SH-SY5Y (cell line): ENCODE results near the gene ILK.

ENCODE experiments used
- GATA2 ChIP-seq: IDR thresholded peaks from 2 replicates; pipeline ENCODE4 v1.6.1; 2011; ENCODE audit warnings: mild to moderate bottlenecking, low read depth, low read length
- GATA3 ChIP-seq: IDR thresholded peaks from 2 replicates; pipeline ENCODE4 v1.6.1; 2011; ENCODE audit warnings: low read depth, mild to moderate bottlenecking, low read length, moderate library complexity

The ILK gene

GRCh38 chr11:6567371-6567745 is 36.2 kb upstream of the ILK start:
- TF ChIP-seq GATA2 (no peak), GATA3 (no peak)

GRCh38 chr11:6568191-6568918 is 35.2 kb upstream of the ILK start:
- TF ChIP-seq GATA2, result no peak
- TF ChIP-seq GATA3, result no peak

- TF ChIP-seq GATA2 (no peak), GATA3 (no peak)
Observed at GRCh38 chr11:6569706-6570105, 33.9 kb upstream of the ILK start.

- no peak for TF ChIP-seq GATA3
Observed at GRCh38 chr11:6570691-6571427, 32.7 kb upstream of the ILK start.

GRCh38 chr11:6571434-6572008 is 32.1 kb upstream of the ILK start:
- TF ChIP-seq GATA2 (no peak), GATA3 (no peak)

GRCh38 chr11:6572215-6572614 is 31.4 kb upstream of the ILK start:
- TF ChIP-seq GATA3, result no peak
- TF ChIP-seq GATA2, result no peak

- TF ChIP-seq GATA3, result no peak
- TF ChIP-seq GATA2, result no peak
Observed at GRCh38 chr11:6574816-6575715, 28.5 kb upstream of the ILK start.

GRCh38 chr11:6576471-6577373 is 26.9 kb upstream of the ILK start:
- TF ChIP-seq GATA2 (no peak), GATA3 (no peak)

- no peak for TF ChIP-seq GATA2
- no peak for TF ChIP-seq GATA3
Observed at GRCh38 chr11:6578134-6578533, 25.4 kb upstream of the ILK start.

GRCh38 chr11:6579681-6580080 is 23.9 kb upstream of the ILK start:
- TF ChIP-seq GATA2, result no peak
- TF ChIP-seq GATA3, result no peak

- no peak for TF ChIP-seq GATA2
- no peak for TF ChIP-seq GATA3
Observed at GRCh38 chr11:6583584-6583983, 20.0 kb upstream of the ILK start.

- TF ChIP-seq GATA3 (no peak), GATA2 (no peak)
Observed at GRCh38 chr11:6584528-6584927, 19.0 kb upstream of the ILK start.
